ENCODE data around the gene ZDHHC22.

DNA sequence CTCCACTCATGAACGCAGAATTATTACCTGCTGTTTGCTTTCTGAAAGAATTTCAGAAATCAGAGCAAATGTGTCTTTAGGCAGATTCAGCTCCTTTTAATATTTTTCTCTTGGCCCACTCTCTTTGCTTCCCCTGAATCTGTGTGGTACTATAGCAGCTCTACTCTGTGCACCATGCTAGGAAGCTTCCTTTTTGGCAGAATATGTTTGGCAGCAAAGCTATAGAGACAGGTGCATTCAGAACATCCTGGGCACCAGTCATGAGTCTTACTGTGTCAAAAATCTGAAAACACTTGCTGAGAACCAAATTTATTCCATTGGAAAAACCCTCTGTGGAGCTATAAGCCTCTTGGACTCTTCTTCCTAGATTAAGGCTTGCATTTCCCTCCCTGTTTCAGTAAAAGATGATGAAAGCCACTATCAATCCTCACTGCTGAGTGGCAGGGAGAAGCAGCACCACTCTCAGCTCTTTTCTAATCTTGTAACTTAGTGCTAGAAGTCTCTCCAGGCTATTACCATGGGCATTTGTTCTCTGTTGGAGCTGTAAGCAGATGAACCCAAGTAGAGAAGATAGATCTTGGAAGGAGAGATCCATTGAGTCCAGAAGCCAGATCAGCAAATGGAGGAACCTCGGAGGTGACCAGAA is 25.3 kb downstream of the ZDHHC22 start:
- no peak for TF ChIP-seq ZNF331 (CRISPR knock-in tag; IDR thresholded peaks at IDR 0.05; ENCODE audit: low read depth)
- no peak for TF ChIP-seq POLR2AphosphoS5 (IDR thresholded peaks at IDR 0.05; ENCODE audit: low read depth)
- no peak for TF ChIP-seq EZH2 (IDR thresholded peaks at IDR 0.05; ENCODE audit: low read depth, unreplicated experiment)
- TF ChIP-seq, protein P1, sequence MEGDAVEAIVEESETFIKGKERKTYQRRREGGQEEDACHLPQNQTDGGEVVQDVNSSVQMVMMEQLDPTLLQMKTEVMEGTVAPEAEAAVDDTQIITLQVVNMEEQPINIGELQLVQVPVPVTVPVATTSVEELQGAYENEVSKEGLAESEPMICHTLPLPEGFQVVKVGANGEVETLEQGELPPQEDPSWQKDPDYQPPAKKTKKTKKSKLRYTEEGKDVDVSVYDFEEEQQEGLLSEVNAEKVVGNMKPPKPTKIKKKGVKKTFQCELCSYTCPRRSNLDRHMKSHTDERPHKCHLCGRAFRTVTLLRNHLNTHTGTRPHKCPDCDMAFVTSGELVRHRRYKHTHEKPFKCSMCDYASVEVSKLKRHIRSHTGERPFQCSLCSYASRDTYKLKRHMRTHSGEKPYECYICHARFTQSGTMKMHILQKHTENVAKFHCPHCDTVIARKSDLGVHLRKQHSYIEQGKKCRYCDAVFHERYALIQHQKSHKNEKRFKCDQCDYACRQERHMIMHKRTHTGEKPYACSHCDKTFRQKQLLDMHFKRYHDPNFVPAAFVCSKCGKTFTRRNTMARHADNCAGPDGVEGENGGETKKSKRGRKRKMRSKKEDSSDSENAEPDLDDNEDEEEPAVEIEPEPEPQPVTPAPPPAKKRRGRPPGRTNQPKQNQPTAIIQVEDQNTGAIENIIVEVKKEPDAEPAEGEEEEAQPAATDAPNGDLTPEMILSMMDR (conservative IDR thresholded peaks at IDR 0.05; ENCODE audit: low read depth in 2 of 2) = no peak
